CD4-positive, alpha-beta T cell (primary cell): ENCODE results near the gene ZBTB7C. TPM values are rescaled to one million over a fixed set of nuclear protein-coding genes. Genes with fewer than 3 reads are reported as not detected.

Experiments
- ATAC-seq: fragments of 200-7000 bp; cut with Tn5 transposase; one replicate; pipeline ENCODE4 v1.10.0; 2022; ENCODE audit warnings: mild to moderate bottlenecking; ENCODE audit not compliant: poor library complexity
- CTCF ChIA-PET: fragments of 350-600 bp; sonication (Branson Sonifier 250); formaldehyde crosslinking; loops from one replicate; lab custom pipeline; 2021; ENCODE audit warnings: antibody characterized with exemption, inconsistent platforms; lab: Charles Lee
- POLR2A ChIA-PET: fragments of 350-600 bp; sonication (Branson Sonifier 250); formaldehyde crosslinking; loops from one replicate; lab custom pipeline; 2021; ENCODE audit warnings: antibody characterized with exemption, inconsistent platforms; lab: Charles Lee
- DNase-seq, 14 experiments: peaks; one replicate each; pipeline ENCODE4 v3.0.0-alpha.2; 2013 to 2020; ENCODE audit warnings: mixed read lengths in 2 of 14
- H3K27ac ChIP-seq, 2 donors: one replicate each; pipeline versions ENCODE4 v1.5.1 to v1.7.0; 2013; ENCODE audit warnings: low read length in 2 of 2, low read depth in 1 of 2, mild to moderate bottlenecking in 1 of 2
- H3K27me3 ChIP-seq, 2 experiments: 1 replicate in 1 of 2; 2 replicates in 1 of 2; pipeline versions ENCODE4 v1.6.1 to v1.7.0; 2013; ENCODE audit warnings: low read length in 2 of 2, control low read depth in 1 of 2, mild to moderate bottlenecking in 1 of 2, moderate library complexity in 1 of 2; ENCODE audit not compliant: insufficient read depth in 2 of 2, control insufficient read depth in 1 of 2
- H3K36me3 ChIP-seq: one replicate; pipeline ENCODE4 v1.6.1; 2013; ENCODE audit warnings: low read length, control low read depth; ENCODE audit not compliant: insufficient read depth
- H3K4me1 ChIP-seq: one replicate; pipeline ENCODE4 v1.6.1; 2013; ENCODE audit warnings: low read length, control low read depth; ENCODE audit not compliant: insufficient read depth
- H3K4me3 ChIP-seq: one replicate; pipeline ENCODE4 v1.5.1; 2013; ENCODE audit warnings: mild to moderate bottlenecking, low read length, moderate library complexity
- H3K9me3 ChIP-seq, 2 experiments: 1 replicate in 1 of 2; 2 replicates in 1 of 2; pipeline versions ENCODE4 v1.6.1 to v1.7.0; 2013; ENCODE audit warnings: low read length in 2 of 2, mild to moderate bottlenecking in 2 of 2, control low read depth in 1 of 2, moderate library complexity in 1 of 2; ENCODE audit not compliant: control insufficient read depth in 1 of 2, insufficient read depth in 1 of 2
- H3K27ac Mint-ChIP-seq: one replicate; pipeline ENCODE4 v1.8.0; 2020; ENCODE audit warnings: mixed read lengths
- H3K27me3 Mint-ChIP-seq: one replicate; pipeline ENCODE4 v1.8.0; 2021; ENCODE audit warnings: mixed read lengths
- H3K36me3 Mint-ChIP-seq: one replicate; pipeline ENCODE4 v1.8.0; 2021; ENCODE audit warnings: low read depth, mixed read lengths
- H3K4me1 Mint-ChIP-seq: one replicate; pipeline ENCODE4 v1.8.0; 2021; ENCODE audit warnings: low read depth, mixed read lengths
- H3K4me3 Mint-ChIP-seq: one replicate; pipeline ENCODE4 v1.8.0; 2020; ENCODE audit warnings: mild to moderate bottlenecking, mixed read lengths
- H3K9me3 Mint-ChIP-seq: one replicate; pipeline ENCODE4 v1.8.0; 2020; ENCODE audit warnings: mixed read lengths
- intact Hi-C, 2 experiments: fragments of 100-400 bp; cut with DNase I in 1 of 2; cut with micrococcal nuclease in 1 of 2; formaldehyde crosslinking; loops; one replicate each; pipeline versions ENCODE4 v1.15.1 to v1.9.0; 2023 to 2025; cut with DNase I, micrococcal nuclease
- total RNA-seq, 174 experiments: library from RNA in 2 of 174; stranded (reverse) in 2 of 174; gene quantifications; one replicate each; pipeline ENCODE4 v1.2.3 and lab custom pipeline; 2021 to 2026
- TF ChIP-seq, protein P1 (sequence below): fragments of 200-600 bp; IDR thresholded peaks from one replicate; pipeline ENCODE4 v1.8.0; 2022; ENCODE audit warnings: antibody characterized with exemption, mild to moderate bottlenecking

The ZBTB7C gene
- total RNA-seq, 2 experiments from 2014 or later = not detected

DNA sequence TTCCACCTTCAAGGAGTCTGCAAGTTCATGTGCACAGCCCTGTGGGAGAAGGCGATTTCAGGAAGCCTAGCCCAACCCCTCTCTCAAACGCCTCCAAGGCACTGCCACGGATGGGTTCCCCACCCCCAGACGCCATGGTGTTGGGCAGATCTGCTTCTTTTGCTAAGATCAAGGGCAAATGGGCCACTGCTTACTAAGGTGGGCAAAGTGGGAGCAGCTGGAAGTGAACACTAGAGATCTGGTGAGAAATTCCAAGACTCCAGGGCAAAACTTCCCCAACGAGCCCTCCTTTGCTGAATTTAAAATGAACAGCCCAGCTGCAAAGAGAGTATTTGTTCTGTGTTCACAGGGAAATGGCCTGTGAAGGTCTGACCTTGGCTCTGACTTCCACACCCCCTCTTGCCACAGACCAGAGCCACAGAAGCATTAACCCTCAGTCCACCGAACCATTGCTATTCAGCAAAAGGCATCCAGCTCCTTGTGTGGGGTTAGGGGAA is 45.1 kb upstream of the ZBTB7C start:
- no peaks in the 10 kb centered on the region for H3K36me3 Mint-ChIP-seq
- ChIA-PET CTCF (interaction anchor here (0.7 kb wide), 1 partner anchor 185 kb away, joined by 3 read pairs; no protein-coding TSS in a partner anchor), POLR2A (no interaction called here)
- H3K27me3 ChIP-seq = peaks cover 24 to 32% of the 10 kb centered on the region in 2 experiments
- H3K9me3 Mint-ChIP-seq = no peaks in the 10 kb centered on the region
- no peaks in the 10 kb centered on the region for H3K9me3 ChIP-seq
- no peaks in the 10 kb centered on the region for H3K36me3 ChIP-seq
- no peak overlapping the region for H3K4me3 ChIP-seq
- peaks cover 37% of the 10 kb centered on the region for H3K4me1 ChIP-seq
- no peak for ATAC-seq
- intact Hi-C loops = no loop called here
- H3K27ac Mint-ChIP-seq = no peak overlapping the region
- peaks cover 80% of the 10 kb centered on the region for H3K27me3 Mint-ChIP-seq
- H3K27ac ChIP-seq = no peak overlapping the region
- H3K4me1 Mint-ChIP-seq = peaks cover 36% of the 10 kb centered on the region
- DNase-seq = no peak
- TF ChIP-seq, protein P1, sequence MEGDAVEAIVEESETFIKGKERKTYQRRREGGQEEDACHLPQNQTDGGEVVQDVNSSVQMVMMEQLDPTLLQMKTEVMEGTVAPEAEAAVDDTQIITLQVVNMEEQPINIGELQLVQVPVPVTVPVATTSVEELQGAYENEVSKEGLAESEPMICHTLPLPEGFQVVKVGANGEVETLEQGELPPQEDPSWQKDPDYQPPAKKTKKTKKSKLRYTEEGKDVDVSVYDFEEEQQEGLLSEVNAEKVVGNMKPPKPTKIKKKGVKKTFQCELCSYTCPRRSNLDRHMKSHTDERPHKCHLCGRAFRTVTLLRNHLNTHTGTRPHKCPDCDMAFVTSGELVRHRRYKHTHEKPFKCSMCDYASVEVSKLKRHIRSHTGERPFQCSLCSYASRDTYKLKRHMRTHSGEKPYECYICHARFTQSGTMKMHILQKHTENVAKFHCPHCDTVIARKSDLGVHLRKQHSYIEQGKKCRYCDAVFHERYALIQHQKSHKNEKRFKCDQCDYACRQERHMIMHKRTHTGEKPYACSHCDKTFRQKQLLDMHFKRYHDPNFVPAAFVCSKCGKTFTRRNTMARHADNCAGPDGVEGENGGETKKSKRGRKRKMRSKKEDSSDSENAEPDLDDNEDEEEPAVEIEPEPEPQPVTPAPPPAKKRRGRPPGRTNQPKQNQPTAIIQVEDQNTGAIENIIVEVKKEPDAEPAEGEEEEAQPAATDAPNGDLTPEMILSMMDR = no peak
- H3K4me3 Mint-ChIP-seq = no peak overlapping the region

DNA sequence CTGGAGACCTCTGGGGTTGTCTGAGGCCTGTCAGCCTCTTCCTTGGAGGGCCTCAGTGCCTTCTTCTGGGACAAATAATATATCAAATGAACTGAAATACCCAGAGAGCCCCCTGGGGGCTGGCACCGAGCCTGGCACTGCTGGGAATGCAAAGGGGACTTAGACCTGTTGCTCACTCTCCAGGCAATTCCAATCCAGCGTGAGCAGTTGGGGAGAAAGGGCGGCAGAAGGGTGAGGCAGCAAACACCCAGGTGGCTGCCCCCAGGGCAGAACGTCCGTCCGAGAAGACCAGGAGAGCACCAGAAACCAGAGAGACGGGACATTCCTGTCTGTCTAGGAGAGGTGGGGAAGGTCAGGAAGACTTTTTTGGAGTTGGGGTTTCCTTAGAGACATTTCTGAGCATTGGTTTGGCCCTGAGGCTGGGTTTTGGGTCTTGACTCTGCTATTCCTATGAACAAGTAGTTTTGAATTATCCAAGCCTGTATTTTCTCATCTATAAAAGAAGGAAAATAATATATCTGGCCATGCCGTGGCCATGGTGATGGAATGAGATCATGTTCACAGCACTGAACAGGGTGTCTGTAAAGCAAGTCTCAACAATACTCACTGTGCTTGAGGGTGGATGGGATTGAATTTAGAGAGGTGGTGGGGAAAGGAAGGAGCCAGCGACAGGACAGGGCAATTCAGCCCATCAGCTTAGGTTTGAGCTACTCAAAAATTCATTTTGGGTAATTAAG is 44.3 kb upstream of the ZBTB7C start:
- intact Hi-C loops = no loop called here
- Histone ChIP-seq H3K27me3 (peaks cover 23 to 31% of the 10 kb centered on the region in 2 experiments), H3K4me1 (peaks cover 37% of the 10 kb centered on the region), H3K36me3 (no peaks in the 10 kb centered on the region), H3K4me3 (no peak overlapping the region), H3K9me3 (no peaks in the 10 kb centered on the region), H3K27ac (no peak overlapping the region)
- no peak overlapping the region for H3K27ac Mint-ChIP-seq
- H3K27me3 Mint-ChIP-seq = peaks cover 81% of the 10 kb centered on the region
- H3K9me3 Mint-ChIP-seq = no peaks in the 10 kb centered on the region
- H3K36me3 Mint-ChIP-seq = no peaks in the 10 kb centered on the region
- no peak overlapping the region for H3K4me3 Mint-ChIP-seq
- ChIA-PET CTCF (no interaction called here), POLR2A (no interaction called here)
- TF ChIP-seq, protein P1 = no peak
- ATAC-seq = no peak
- DNase-seq = no peak
- peaks cover 36% of the 10 kb centered on the region for H3K4me1 Mint-ChIP-seq

DNA sequence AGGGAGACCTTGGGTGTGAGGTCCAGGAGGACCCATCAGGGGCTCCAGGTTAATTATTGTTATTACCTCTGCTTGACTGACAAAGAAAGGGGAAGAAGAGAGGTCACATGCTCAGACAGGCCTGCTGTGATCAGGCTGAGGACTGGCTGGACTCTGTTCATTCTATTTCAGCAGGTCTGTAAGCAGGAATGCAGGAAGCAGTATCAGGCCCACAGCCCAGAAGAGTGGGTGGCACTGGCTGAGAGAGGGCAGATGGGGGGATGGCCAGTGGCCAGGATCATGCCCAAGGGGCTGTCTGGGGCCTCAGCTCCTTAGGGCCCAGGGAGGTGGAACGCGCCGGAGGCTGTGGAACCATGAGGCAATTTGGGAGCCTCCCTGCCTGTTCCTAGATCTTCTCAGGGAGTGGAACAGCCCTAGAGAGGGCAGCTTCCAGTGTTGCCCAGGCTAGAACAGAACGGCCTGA is 43.7 kb upstream of the ZBTB7C start:
- no peak for ATAC-seq

More for the DNA sequence above, 43.7 kb upstream of the ZBTB7C start:
- Histone ChIP-seq H3K4me1 (peaks cover 37% of the 10 kb centered on the region), H3K27me3 (peaks cover 23 to 27% of the 10 kb centered on the region in 2 experiments), H3K27ac (no peak overlapping the region), H3K4me3 (no peak overlapping the region), H3K9me3 (no peaks in the 10 kb centered on the region), H3K36me3 (no peaks in the 10 kb centered on the region)
- DNase-seq = no peak
- ChIA-PET CTCF (no interaction called here), POLR2A (no interaction called here)
- Mint-ChIP-seq H3K9me3 (no peaks in the 10 kb centered on the region), H3K4me3 (no peak overlapping the region), H3K4me1 (peaks cover 36% of the 10 kb centered on the region), H3K27me3 (peaks cover 83% of the 10 kb centered on the region), H3K27ac (no peak overlapping the region), H3K36me3 (no peaks in the 10 kb centered on the region)
- TF ChIP-seq, protein P1 = no peak
- intact Hi-C loops = no loop called here
